Astrocyte of the spinal cord (primary cell): Measurements from ENCODE around the gene ALDOC.

Experiments
- DNase-seq: peaks from one replicate; pipeline ENCODE4 v3.0.0; 2011; ENCODE audit warnings: low read depth, low spot score
- H3K4me3 ChIP-seq: 2 replicates; pipeline ENCODE4 v1.5.1; 2011; ENCODE audit warnings: low read depth, mild to moderate bottlenecking, low read length, moderate library complexity
- in situ Hi-C: cut with HindIII; loops from 2 replicates; pipeline ENCODE4 v1.10.0; 2017; ENCODE audit warnings: low sequenced_read_pairs
- TF ChIP-seq, protein P1 (sequence below): IDR thresholded peaks from 2 replicates; pipeline ENCODE4 v1.5.1; 2012; ENCODE audit warnings: low read depth, mild to moderate bottlenecking, low read length, inconsistent platforms

ALDOC gene

DNA sequence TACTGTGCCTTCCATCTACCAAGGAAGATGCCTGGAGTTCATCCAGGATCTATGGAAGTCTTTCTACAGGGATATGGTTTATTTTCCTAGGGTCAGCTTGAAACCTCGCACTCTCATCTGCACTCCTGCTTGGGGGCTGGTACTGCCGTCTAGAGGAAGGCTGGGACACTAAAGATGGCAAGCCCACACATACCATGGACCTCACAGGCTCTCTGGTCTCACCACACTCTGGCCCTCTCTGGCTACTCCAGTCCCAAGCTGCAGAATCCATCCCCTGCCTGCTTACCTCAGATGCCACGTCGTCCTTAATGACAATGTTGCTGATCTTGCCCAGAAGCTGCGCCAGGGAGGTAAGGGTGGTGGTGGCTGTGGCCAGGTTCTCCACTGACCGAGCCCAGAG lies 22.1 kb downstream of the ALDOC start:
- H3K4me3 ChIP-seq = no peak overlapping the region
- DNase-seq = no peak
- in situ Hi-C loops = no loop called here
- TF ChIP-seq, protein P1, sequence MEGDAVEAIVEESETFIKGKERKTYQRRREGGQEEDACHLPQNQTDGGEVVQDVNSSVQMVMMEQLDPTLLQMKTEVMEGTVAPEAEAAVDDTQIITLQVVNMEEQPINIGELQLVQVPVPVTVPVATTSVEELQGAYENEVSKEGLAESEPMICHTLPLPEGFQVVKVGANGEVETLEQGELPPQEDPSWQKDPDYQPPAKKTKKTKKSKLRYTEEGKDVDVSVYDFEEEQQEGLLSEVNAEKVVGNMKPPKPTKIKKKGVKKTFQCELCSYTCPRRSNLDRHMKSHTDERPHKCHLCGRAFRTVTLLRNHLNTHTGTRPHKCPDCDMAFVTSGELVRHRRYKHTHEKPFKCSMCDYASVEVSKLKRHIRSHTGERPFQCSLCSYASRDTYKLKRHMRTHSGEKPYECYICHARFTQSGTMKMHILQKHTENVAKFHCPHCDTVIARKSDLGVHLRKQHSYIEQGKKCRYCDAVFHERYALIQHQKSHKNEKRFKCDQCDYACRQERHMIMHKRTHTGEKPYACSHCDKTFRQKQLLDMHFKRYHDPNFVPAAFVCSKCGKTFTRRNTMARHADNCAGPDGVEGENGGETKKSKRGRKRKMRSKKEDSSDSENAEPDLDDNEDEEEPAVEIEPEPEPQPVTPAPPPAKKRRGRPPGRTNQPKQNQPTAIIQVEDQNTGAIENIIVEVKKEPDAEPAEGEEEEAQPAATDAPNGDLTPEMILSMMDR = no peak

DNA sequence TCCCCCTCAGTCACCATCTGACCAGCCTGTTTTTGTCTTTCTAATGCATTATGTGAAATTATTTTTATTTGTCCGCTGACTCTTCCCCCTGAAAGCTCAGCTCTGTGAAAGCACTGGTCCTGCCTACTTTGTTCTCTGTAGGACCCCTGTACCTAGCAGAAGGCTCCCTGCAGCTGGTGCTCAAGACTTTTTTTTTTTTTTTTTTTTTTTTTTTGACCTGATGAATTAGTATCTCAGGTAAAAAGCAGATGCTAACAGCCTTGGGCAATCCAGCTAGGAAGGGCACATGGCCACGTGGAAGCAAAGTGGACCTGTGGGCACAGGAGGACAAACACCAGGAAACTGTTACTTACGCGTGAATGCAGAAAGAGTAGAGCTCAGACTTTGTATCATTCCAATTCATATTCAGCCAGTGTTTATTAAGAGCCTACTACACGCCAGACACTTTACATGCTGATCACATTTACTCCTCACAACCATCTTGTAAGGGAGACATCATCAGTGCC lies 23.6 kb downstream of the ALDOC start:
- peak overlapping the region; percentile 22 for H3K4me3 ChIP-seq
- no peak for DNase-seq
- TF ChIP-seq, protein P1 = no peak
- in situ Hi-C loops = no loop called here

DNA sequence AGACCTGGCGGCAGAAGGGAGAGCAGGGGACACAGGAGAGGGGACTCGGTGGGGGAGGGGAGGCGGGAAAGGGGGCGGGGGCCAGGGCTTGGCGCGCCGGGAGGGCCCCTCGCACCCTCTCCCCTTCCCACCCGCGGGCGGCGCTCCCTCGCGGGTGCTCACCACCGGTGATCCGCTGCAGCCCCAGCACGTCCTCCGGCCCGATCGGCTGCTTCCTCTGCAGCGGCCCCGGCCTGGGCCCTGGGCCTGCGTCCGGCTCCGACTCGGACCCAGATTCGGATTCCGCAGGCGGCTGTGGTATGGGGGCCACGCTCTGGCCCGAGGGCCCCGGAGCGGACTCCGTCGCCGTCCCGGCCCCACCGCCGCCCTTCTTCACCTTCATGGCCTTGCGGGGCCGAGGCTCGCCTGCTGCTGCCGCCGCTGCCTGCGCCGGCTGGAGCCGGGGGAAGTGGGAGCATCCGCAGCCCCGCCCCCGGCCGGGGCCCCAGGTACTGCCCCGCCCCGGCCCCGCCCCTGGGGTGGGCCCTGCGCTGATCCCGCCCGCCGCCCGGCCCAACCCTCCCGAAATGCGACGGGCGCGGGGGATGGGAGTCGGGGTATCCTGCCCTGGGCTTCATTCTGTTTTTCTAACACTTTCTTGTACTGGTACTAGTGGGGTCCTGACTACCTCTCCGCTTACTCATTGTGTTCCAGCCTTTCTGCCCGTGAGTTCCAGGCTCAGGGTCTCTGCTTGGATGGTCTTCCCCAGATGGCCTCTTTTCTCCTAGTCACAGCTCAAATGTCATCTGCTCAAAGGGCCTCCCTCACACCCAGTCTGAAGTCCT lies 24.3 kb downstream of the ALDOC start, which contains the start of gene UNC119:
Gene UNC119, minus strand, starts transcription at position 449 of the 824 bp plus-strand sequence. Its CDS starts 67 bp downstream, at position 382.
- in situ Hi-C loops = no loop called here
- H3K4me3 ChIP-seq = peak within 1 kb of the TSS; percentile 59
- DNase-seq = peak; percentile 62
- TF ChIP-seq, protein P1 = no peak

DNA sequence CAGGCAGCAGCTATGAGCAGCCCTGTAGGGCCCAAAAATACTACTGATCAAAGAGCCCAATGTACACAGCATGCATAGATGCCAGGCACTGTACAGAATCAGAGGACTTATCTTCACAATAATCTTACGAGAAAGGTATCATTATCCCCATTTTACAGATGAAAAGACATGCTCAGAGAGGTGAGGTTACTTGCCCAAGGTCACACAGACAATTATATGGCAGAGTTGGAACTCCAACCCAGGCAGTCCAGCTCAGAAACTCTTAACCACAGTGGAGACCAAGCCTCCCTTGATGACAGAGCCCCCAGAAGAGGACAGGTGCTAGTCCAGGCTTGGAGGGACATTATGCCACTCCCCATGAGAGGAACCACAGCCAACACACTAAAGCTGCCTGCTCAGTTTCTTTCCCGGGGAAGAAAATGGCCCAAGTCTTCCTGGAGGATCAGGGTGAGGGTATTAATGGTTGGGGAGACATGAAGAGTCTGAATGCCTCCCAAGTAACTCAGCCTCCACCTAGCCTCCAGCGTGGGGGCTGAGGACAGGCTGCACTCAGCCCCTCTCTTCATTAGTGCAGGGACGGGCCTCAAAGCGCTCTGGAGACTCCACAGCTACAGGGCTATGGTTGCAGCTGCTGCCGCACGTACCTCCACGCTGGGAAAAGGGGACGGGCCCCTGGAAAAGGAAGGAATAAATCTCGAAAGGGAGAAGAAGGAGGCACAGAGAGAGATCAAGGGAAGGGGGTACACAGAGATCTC lies 25.1 kb downstream of the ALDOC start:
- TF ChIP-seq, protein P1 = no peak
- in situ Hi-C loops = no loop called here
- no peak for DNase-seq
- peak overlapping the region; percentile 59 for H3K4me3 ChIP-seq

DNA sequence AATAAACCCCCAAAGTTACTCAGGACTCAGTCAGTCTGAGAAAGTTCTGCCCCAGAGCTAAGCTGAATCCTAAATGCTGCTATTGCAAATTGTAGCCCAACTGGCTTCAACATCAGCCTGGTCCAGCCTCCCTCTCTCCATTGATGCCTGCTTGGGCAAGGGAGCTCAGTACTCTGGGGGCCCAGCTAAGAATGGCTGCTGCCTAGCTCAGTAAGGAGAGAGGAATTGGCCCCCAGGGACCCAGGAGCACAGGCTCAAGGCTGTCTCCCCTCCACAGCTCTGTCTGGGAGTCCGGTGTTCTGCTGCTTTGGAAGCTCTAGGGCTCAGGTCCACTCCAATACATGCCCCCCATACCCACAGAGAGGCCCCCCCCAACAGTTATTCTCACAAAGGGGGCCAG lies 25.8 kb downstream of the ALDOC start:
- DNase-seq = no peak
- no peak overlapping the region for H3K4me3 ChIP-seq
- in situ Hi-C loops = no loop called here
- TF ChIP-seq, protein P1 = no peak

DNA sequence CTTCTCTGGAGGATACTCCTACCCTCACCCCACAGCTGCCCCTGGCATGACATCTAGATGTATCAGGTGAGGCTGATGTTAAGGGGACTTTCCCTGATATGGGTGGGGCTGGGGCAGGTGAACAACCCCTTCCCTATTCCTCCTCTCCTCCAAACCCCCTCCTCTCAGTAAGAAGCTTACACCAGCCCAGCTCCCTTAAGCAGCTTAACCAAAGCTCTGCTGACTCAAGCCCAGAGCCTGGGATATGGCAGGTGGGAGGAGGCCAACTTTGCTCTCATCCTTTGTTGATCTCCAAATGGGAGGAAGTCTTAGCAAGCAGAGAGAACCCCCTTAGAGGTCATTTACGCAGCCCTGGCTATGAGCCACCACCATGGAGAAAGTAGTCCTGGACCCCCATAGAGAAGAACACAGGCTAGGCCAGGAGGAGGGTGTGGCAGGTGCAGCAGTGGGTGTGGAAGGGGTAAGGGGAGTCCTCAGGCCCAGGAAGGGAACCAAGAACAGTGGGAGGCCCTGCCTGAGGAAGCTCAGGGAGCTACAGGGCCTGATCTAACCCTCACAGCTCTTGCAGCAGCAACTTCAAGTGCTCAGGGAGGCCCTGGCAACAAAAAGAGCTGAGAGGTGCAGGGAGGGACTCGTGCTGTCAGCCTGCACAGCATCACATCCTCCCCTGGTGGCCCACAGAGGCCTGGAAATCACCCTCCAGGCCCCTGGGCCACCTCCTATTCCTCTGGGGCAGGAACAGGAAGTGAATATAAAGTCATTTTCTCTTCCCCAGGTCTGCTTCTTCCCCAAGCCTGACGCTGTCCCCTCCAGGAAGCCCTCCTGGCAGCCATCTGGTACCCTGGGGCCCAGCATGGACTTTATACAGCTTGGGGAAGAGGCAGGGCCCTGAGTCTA lies 27.2 kb downstream of the ALDOC start:
- in situ Hi-C loops = no loop called here
- no peak overlapping the region for H3K4me3 ChIP-seq
- TF ChIP-seq, protein P1 = no peak
- DNase-seq = no peak
